GM13977 (cell line): ENCODE data around the gene CCBE1.

Source experiments
- DNase-seq: peaks from one replicate; pipeline ENCODE4 v3.0.0; 2012; ENCODE audit warnings: low spot score
- in situ Hi-C: fragments of 300-500 bp; cut with MboI; formaldehyde crosslinking; loops from one replicate; pipeline ENCODE4 v1.12.0; 2022; ENCODE audit warnings: low sequenced_read_pairs, low pct_unique_long_range_greater_than_20kb, mixed read lengths, inconsistent platforms; ENCODE audit not compliant: unreplicated experiment
- TF ChIP-seq, protein P1 (sequence below): IDR thresholded peaks from 2 replicates; pipeline ENCODE4 v1.5.1; 2012; ENCODE audit warnings: mild to moderate bottlenecking, control low read depth; ENCODE audit not compliant: insufficient read depth; ENCODE audit errors: extremely low read depth, missing control alignments

CCBE1 gene

GRCh38 chr18:59515147-59515546 lies 182.1 kb downstream of the CCBE1 start:
- in situ Hi-C loops: no loop called here
- TF ChIP-seq, protein P1, sequence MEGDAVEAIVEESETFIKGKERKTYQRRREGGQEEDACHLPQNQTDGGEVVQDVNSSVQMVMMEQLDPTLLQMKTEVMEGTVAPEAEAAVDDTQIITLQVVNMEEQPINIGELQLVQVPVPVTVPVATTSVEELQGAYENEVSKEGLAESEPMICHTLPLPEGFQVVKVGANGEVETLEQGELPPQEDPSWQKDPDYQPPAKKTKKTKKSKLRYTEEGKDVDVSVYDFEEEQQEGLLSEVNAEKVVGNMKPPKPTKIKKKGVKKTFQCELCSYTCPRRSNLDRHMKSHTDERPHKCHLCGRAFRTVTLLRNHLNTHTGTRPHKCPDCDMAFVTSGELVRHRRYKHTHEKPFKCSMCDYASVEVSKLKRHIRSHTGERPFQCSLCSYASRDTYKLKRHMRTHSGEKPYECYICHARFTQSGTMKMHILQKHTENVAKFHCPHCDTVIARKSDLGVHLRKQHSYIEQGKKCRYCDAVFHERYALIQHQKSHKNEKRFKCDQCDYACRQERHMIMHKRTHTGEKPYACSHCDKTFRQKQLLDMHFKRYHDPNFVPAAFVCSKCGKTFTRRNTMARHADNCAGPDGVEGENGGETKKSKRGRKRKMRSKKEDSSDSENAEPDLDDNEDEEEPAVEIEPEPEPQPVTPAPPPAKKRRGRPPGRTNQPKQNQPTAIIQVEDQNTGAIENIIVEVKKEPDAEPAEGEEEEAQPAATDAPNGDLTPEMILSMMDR: no peak
- DNase-seq: no peak

DNA sequence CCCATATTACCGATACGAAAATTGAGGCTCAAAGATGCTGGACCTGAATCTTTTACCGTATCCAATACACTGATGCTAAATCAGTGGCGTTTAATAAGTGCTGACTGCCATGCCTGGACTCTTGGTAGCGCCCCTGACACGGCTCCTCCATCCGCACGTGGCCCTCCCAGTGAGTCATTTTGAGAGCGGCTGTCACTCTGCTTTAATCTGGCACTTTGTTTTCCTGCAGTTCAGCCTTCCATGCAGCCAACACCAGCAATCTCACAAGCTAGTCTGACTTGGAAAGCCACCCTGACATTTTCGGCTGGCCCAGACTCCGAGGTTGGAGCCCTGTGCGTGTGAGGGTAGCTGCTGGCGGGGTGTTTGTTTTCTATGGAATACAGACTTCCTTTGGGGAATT lies 183.0 kb downstream of the CCBE1 start:
- TF ChIP-seq, protein P1: no peak
- in situ Hi-C loops: no loop called here
- DNase-seq: no peak

- no peak for DNase-seq
- TF ChIP-seq, protein P1: no peak
- in situ Hi-C loops: no loop called here
These were observed 185.0 kb downstream of the CCBE1 start for GRCh38 chr18:59512025-59512755.

DNA sequence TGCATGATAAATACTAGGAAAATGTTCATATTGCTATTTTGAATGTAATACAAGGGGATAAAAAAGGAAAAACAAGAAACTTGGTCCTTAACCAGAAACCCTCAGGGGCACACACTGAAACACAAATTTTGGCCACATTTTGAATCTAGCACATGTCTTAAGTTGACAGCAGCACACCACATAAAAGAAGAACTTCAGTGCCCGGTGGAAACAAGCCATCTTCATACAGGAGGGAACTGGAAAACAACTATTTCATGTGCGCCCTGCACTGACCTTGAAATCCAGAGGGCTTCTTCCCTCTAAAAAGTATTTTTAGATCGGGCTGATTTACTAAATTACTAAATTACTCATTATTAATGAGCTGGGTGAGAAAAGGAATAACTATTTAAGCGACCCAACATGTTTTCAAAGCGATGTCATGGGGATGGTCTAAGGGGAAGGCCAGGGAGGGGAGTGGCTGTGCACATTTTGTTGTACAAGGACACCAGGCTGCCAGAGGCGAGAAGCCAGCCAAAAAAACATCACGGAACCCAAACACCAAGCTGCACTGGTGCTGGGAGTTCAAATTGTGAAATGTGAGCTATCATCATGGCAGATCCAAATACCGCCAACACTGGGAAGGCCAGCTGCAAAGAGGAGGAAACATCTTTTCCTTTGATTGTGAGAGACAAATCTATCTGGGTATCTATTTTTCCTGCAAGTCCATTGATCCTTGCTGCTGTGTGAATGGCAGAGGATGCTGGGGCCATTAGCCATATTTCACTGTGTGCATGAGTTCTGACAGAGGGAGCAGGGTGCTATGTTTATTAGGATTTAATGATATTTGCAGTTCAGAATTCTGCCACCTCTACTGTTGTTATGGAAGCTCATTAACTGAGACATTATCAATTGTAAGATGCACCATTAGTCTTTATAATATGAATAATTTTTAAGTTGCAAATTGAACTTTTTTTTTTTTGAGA lies 187.5 kb downstream of the CCBE1 start:
- DNase-seq: no peak
- TF ChIP-seq, protein P1: no peak
- in situ Hi-C loops: no loop called here

DNA sequence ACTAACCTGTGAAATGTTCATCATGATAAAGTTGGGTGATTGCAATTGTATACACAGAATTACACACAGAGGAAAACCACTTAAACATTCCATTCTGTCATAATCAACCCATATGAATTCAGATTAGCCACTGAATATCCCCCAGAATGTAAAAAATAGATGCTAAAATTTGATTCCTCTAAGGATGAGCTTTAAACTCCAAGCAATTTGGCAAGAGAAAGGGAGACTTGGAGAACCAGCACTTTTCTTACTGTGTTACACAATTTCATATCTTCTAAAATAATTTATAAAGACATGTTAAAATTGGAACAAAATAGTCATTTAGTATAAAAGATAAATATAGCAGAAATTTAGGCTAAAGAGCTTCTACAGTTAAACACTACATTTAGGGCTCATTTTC lies 191.9 kb downstream of the CCBE1 start:
- TF ChIP-seq, protein P1: no peak
- no peak for DNase-seq
- in situ Hi-C loops: no loop called here

DNA sequence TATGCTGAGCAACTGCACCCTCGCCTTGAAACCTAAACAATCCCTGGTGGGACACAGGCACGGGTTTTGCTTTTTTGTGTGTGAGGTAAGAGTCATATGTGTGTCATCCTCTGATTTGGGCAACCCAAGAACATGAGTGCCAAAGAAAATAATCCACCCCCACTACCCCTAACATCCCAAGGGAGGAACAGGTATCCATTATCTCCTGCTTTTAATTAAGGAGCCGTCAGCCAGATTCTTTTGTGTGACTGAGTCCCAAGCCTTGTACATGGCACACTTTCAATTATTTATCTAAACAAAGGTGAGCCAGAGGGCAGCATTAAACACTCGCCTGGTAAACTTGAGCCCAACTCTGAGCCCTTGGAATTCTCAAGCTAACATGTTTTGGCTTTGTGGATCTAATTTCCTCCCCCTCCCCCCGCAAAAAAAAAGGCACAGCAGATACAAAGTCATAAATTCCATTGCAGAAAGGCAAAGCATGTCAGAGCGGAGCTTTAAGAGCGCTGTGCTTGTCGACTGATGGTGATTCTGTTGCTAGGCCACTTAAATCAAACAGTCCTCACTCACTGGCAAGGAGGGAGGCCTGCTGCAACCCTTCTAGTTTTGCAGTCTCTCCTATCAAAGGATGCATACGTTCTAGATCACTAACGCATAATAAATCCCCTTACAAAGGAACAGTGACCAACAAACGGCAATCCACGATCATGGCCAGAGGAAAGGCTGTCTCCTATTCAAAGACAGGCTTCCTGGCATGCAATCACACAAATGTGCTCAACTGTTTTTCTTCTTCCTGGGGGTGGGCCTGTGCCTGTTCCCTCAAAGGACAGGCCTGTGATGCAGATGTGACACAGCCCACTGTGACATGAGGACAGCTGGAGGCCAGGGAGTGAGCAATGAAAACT lies 194.7 kb downstream of the CCBE1 start:
- no peak for DNase-seq
- TF ChIP-seq, protein P1: no peak
- in situ Hi-C loops: no loop called here
